ENCODE data around the gene LRRC39. TPM values are rescaled to one million over a fixed set of nuclear protein-coding genes. Genes with fewer than 3 reads are reported as not detected.
"Not testable (repeated sequence)": the region's sequence is repeated elsewhere in the genome, so short reads cannot be mapped to it uniquely, and the experiment has no call there.

Gene LRRC39
- total RNA-seq, 4 donors from 2014 or later, result 0.35 to 2.5 (median 2.3) TPM

- TF ChIP-seq POLR2A (IDR thresholded peaks at IDR 0.05), result no peak
- TF ChIP-seq, protein P1, sequence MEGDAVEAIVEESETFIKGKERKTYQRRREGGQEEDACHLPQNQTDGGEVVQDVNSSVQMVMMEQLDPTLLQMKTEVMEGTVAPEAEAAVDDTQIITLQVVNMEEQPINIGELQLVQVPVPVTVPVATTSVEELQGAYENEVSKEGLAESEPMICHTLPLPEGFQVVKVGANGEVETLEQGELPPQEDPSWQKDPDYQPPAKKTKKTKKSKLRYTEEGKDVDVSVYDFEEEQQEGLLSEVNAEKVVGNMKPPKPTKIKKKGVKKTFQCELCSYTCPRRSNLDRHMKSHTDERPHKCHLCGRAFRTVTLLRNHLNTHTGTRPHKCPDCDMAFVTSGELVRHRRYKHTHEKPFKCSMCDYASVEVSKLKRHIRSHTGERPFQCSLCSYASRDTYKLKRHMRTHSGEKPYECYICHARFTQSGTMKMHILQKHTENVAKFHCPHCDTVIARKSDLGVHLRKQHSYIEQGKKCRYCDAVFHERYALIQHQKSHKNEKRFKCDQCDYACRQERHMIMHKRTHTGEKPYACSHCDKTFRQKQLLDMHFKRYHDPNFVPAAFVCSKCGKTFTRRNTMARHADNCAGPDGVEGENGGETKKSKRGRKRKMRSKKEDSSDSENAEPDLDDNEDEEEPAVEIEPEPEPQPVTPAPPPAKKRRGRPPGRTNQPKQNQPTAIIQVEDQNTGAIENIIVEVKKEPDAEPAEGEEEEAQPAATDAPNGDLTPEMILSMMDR (IDR thresholded peaks at IDR 0.05), result no peak
- peaks cover 0 to 72% (median 0%) of the 10 kb centered on the region in 3 donors for H3K36me3 ChIP-seq
- H3K27me3 ChIP-seq, result no peaks in the 10 kb centered on the region
- H3K4me3 ChIP-seq, result no peak overlapping the region
- no peaks in the 10 kb centered on the region for H3K4me1 ChIP-seq
- H3K9me3 ChIP-seq, result no peaks in the 10 kb centered on the region
- H3K27ac ChIP-seq, result no peak overlapping the region
- no peak for DNase-seq
Observed at GRCh38 chr1:100213141-100213540, 35.1 kb upstream of the LRRC39 start.

DNA sequence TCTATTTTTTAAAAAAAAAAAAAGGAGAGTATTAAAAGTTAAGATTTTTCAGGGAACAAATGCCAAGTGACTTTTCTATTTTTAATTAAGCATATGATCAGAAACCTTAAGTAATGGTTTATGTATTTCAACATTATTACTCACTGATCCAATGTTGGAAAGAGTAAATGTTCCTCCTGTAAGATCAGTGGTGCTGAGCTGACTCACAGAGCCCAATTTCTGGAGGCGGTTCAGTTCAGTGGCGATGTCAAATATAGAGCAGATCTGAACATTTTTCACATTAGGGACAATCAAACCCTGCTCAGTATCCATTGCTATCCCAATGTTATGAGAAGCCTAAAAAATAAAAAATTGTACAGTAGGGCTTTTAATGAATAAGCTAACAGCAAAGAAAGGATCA is 28.2 kb upstream of the LRRC39 start:
- Histone ChIP-seq H3K27me3 (no peaks in the 10 kb centered on the region), H3K9me3 (peaks cover 0 to 4% (median 0%) of the 10 kb centered on the region in 4 donors), H3K4me3 (no peak overlapping the region), H3K4me1 (no peaks in the 10 kb centered on the region), H3K27ac (no peak overlapping the region), H3K36me3 (peaks cover 0 to 64% (median 0%) of the 10 kb centered on the region in 3 donors)
- DNase-seq, result no peak
- TF ChIP-seq, protein P1 (IDR thresholded peaks at IDR 0.05), result no peak
- TF ChIP-seq POLR2A (IDR thresholded peaks at IDR 0.05), result no peak

DNA sequence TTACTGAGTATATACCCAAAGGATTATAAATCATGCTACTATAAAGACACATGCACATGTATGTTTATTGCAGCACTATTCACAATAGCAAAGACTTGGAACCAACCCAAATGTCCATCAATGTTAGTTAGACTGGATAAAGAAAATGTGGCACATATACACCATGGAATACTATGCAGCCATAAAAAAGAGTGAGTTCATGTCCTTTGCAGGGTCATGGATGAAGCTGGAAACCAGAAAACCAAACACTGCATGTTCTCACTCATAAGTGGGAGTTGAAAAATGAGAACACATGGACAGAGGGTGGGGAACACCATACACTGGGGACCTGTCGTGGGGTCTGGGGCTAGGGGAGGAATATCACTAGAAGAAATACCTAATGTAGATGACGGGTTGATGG is 27.5 kb upstream of the LRRC39 start:
- H3K36me3 ChIP-seq, result peaks cover 0 to 70% (median 0%) of the 10 kb centered on the region in 3 donors
- not testable (repeated sequence) for H3K27me3 ChIP-seq, H3K4me3 ChIP-seq, H3K9me3 ChIP-seq, H3K27ac ChIP-seq, H3K4me1 ChIP-seq, DNase-seq

GRCh38 chr1:100205103-100205502 is 27.0 kb upstream of the LRRC39 start:
- H3K4me1 ChIP-seq, DNase-seq, H3K9me3 ChIP-seq, H3K27ac ChIP-seq, H3K4me3 ChIP-seq, H3K27me3 ChIP-seq: not testable (repeated sequence)
- H3K36me3 ChIP-seq, result peaks cover 0 to 70% (median 0%) of the 10 kb centered on the region in 3 donors

DNA sequence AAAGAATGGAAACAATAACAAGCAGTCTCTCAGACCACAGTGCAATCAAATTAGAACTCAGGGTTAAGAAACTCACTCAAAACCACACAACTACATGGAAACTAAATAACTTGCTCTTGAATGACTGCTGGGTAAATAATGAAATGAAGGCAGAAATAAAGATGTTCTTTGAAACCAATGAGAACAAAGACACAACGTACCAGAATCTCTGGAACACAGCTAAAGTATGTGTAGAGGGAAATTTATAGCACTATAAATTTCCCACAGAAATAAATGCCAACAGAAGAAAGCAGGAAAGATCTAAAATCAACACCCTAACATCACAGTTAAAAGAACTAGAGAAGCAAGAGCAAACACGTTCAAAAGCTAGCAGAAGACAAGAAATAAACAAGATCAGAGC is 24.6 kb upstream of the LRRC39 start:
- H3K9me3 ChIP-seq, H3K27me3 ChIP-seq, DNase-seq, H3K4me1 ChIP-seq, H3K4me3 ChIP-seq, H3K27ac ChIP-seq: not testable (repeated sequence)
- peaks cover 0 to 68% (median 4%) of the 10 kb centered on the region in 3 donors for H3K36me3 ChIP-seq

DNA sequence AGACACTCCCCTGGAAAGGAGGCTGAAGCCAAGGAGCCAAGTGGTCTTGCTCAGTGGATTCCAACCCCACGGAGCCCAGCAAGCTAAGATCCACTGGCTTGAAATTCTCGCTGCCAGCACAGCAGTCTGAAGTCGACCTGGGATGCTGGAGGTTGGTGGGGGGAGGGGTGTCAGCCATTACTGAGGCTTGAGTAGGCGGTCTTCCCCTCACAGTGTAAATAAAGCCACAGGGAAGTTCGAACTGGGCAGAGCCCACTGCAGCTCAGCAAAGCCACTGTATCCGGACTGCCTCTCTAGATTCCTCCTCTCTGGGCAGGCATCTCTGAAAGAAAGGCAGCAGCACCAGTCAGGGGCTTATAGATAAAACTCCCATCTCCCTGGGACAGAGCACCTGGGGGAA is 22.0 kb upstream of the LRRC39 start:
- peaks cover 0 to 46% (median 4%) of the 10 kb centered on the region in 3 donors for H3K36me3 ChIP-seq

GRCh38 chr1:100198596-100198995 is 20.5 kb upstream of the LRRC39 start:
- no peak for DNase-seq
- Histone ChIP-seq H3K4me1 (no peaks in the 10 kb centered on the region), H3K36me3 (peaks cover 0 to 39% (median 4%) of the 10 kb centered on the region in 3 donors), H3K27ac (no peak overlapping the region), H3K4me3 (no peak overlapping the region), H3K27me3 (no peaks in the 10 kb centered on the region), H3K9me3 (no peaks in the 10 kb centered on the region)
- TF ChIP-seq POLR2A (IDR thresholded peaks at IDR 0.05), result no peak
- TF ChIP-seq, protein P1 (IDR thresholded peaks at IDR 0.05), result no peak

More for the DNA sequence above, 22.0 kb upstream of the LRRC39 start:
- not testable (repeated sequence) for H3K27ac ChIP-seq, DNase-seq, H3K4me1 ChIP-seq, H3K27me3 ChIP-seq, H3K9me3 ChIP-seq, H3K4me3 ChIP-seq

- Histone ChIP-seq H3K9me3 (no peaks in the 10 kb centered on the region), H3K36me3 (no peaks in the 10 kb centered on the region), H3K4me1 (no peaks in the 10 kb centered on the region), H3K27me3 (no peaks in the 10 kb centered on the region), H3K4me3 (no peak overlapping the region), H3K27ac (no peak overlapping the region)
- no peak for DNase-seq
- no peak for TF ChIP-seq POLR2A (IDR thresholded peaks at IDR 0.05)
- TF ChIP-seq, protein P1 (IDR thresholded peaks at IDR 0.05), result no peak
Observed at GRCh38 chr1:100188617-100189016, 10.6 kb upstream of the LRRC39 start.
